Ascending aorta (tissue), 2 donors: Measurements from ENCODE around the gene APOBEC3H. TPM values are rescaled to one million over a fixed set of nuclear protein-coding genes. Genes with fewer than 3 reads are reported as not detected.

Experiments
- DNase-seq, 2 donors: peaks; one replicate each; pipeline ENCODE4 v3.0.0-alpha.2; 2019; ENCODE audit warnings: low spot score in 2 of 2
- H3K27ac ChIP-seq, 2 donors: fragments of 200-600 bp; sonication (generic); one replicate each; pipeline ENCODE4 v1.5.1; 2016 to 2017; ENCODE audit warnings: mild to moderate bottlenecking in 1 of 2
- H3K27me3 ChIP-seq: fragments of 200-600 bp; sonication (generic); one replicate; pipeline ENCODE4 v1.5.1; 2017
- H3K36me3 ChIP-seq, 2 donors: fragments of 200-600 bp; sonication (generic); one replicate each; pipeline ENCODE4 v1.5.1; 2016
- H3K4me1 ChIP-seq, 2 donors: fragments of 200-600 bp; sonication (generic); one replicate each; pipeline ENCODE4 v1.5.1; 2016 to 2017; ENCODE audit warnings: mild to moderate bottlenecking in 1 of 2
- H3K4me3 ChIP-seq, 2 donors: fragments of 200-600 bp; sonication (generic); one replicate each; pipeline ENCODE4 v1.5.1; 2016 to 2017; ENCODE audit warnings: mild to moderate bottlenecking in 1 of 2
- H3K9me3 ChIP-seq, 2 donors: fragments of 200-600 bp; sonication (generic); one replicate each; pipeline ENCODE4 v1.5.1; 2016
- intact Hi-C: fragments of 100-400 bp; cut with DNase I; formaldehyde crosslinking; loops from one replicate; pipeline ENCODE4 v1.15.1; 2023
- total RNA-seq: library from RNA; depleted of rRNA; stranded (reverse); fragments of >200 nt; gene quantifications from one replicate; pipeline ENCODE4 v1.1.0, GENCODE V29; 2016
- TF ChIP-seq, protein P1 (sequence below), 3 experiments: fragments of 200-600 bp in 2 of 3; fragments of 450-650 bp in 1 of 3; sonication (generic) in 2 of 3; IDR thresholded peaks; one replicate each; pipeline ENCODE4 v1.5.1; 2016 to 2019; ENCODE audit warnings: antibody characterized with exemption in 3 of 3, mild to moderate bottlenecking in 1 of 3, moderate library complexity in 1 of 3

Gene APOBEC3H
- total RNA-seq, 1 donor from 2014 or later = not detected

DNA sequence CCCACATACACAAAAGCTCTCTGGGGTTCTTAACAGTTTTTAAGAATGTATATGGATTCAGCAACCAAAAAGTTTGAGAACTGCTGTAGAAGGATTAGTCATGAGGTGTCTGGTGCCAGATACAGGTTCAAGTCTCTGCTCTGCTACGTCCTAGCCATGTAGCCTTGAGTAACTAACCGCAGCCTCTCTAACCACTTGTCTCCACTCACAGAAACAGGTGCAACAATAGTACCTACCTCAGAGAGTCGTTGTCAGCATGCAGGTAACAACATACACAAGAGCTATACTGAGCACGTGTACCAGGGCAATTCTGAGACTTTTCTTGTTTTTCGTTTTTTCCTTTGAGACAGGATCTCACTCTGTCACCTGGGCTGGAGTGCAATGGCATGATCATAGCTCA, 28.6 kb downstream of the APOBEC3H start:
- intact Hi-C loops = no loop called here
- Histone ChIP-seq H3K36me3 (peaks cover 0 to 15% of the 10 kb centered on the region in 2 donors), H3K9me3 (no peaks in the 10 kb centered on the region), H3K4me3 (no peak overlapping the region), H3K27ac (no peak overlapping the region), H3K4me1 (no peaks in the 10 kb centered on the region), H3K27me3 (no peaks in the 10 kb centered on the region)
- TF ChIP-seq, protein P1, sequence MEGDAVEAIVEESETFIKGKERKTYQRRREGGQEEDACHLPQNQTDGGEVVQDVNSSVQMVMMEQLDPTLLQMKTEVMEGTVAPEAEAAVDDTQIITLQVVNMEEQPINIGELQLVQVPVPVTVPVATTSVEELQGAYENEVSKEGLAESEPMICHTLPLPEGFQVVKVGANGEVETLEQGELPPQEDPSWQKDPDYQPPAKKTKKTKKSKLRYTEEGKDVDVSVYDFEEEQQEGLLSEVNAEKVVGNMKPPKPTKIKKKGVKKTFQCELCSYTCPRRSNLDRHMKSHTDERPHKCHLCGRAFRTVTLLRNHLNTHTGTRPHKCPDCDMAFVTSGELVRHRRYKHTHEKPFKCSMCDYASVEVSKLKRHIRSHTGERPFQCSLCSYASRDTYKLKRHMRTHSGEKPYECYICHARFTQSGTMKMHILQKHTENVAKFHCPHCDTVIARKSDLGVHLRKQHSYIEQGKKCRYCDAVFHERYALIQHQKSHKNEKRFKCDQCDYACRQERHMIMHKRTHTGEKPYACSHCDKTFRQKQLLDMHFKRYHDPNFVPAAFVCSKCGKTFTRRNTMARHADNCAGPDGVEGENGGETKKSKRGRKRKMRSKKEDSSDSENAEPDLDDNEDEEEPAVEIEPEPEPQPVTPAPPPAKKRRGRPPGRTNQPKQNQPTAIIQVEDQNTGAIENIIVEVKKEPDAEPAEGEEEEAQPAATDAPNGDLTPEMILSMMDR (IDR thresholded peaks at IDR 0.05) = no peak
- DNase-seq = no peak

DNA sequence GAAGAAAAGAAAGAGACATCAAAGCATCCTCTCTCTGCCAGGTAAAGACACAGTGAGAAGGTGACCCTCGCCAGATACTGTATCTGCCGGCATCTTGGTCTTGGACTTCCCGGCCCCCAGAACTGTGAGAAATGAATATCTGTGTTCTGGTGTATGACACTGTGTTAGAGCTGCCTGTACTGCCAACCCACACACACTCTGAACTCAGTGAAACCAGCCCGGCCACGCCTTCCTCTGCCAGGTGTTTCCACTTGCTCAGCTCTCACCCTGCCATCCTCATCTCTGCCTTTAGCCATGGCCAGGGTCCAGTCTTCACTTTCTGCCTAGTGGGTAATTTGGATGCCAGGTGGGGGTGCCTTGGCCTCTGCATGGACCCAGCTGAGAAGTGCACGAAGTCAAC, 31.5 kb downstream of the APOBEC3H start:
- H3K27me3 ChIP-seq = no peaks in the 10 kb centered on the region
- no peak overlapping the region for H3K4me3 ChIP-seq
- H3K9me3 ChIP-seq = no peaks in the 10 kb centered on the region
- peaks cover 17 to 43% of the 10 kb centered on the region in 2 donors for H3K36me3 ChIP-seq
- TF ChIP-seq, protein P1 (IDR thresholded peaks at IDR 0.05) = no peak
- no peak for DNase-seq
- intact Hi-C loops = no loop called here
- no peak overlapping the region for H3K27ac ChIP-seq
- no peaks in the 10 kb centered on the region for H3K4me1 ChIP-seq

DNA sequence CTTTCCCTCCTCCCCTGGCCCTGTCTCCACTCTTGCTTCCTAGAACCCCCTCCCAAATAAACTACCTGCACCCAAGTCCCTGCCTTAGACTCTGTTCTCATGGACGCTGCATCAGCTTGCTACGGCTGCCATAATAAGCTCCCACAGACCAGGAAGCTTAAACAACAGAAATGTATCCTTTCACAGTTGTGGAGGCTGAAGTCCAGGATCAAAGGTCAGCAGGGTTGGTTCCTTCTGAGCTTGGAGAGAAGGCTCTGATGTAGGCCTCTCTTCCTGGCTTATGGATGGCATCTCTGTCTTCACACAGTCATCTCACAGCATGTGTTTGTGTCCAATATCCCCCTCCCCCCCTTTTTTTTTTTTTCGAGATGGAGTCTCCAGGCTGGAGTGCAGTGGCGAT, 32.0 kb downstream of the APOBEC3H start:
- no peak overlapping the region for H3K27ac ChIP-seq
- DNase-seq = no peak
- TF ChIP-seq, protein P1 (IDR thresholded peaks at IDR 0.05) = no peak
- peaks cover 23 to 49% of the 10 kb centered on the region in 2 donors for H3K36me3 ChIP-seq
- no peaks in the 10 kb centered on the region for H3K9me3 ChIP-seq
- no peak overlapping the region for H3K4me3 ChIP-seq
- H3K4me1 ChIP-seq = no peaks in the 10 kb centered on the region
- intact Hi-C loops = no loop called here
- no peaks in the 10 kb centered on the region for H3K27me3 ChIP-seq

DNA sequence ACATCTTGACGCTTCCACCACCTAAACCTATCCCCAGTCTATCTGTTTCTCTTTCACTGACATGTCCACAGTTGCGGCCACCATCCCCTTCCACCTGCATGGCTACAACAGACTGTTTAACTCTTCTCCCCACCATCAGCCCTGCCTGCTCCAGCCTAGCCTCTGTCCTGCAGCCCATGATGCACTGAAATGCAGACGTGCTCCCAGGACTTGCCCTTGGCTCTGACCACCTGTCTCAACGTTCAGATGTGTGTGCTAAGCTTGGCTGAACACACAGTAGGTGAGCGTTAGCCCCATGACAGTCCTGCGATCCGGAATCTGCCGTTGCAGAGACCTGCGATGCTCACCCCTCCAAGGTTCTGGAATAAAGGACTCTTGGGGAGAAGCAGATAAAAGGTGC, 32.7 kb downstream of the APOBEC3H start:
- DNase-seq = no peak
- TF ChIP-seq, protein P1 (IDR thresholded peaks at IDR 0.05) = no peak
- Histone ChIP-seq H3K36me3 (peaks cover 27 to 56% of the 10 kb centered on the region in 2 donors), H3K27ac (no peak overlapping the region), H3K27me3 (no peaks in the 10 kb centered on the region), H3K4me1 (no peaks in the 10 kb centered on the region), H3K4me3 (no peak overlapping the region), H3K9me3 (no peaks in the 10 kb centered on the region)
- intact Hi-C loops = no loop called here

DNA sequence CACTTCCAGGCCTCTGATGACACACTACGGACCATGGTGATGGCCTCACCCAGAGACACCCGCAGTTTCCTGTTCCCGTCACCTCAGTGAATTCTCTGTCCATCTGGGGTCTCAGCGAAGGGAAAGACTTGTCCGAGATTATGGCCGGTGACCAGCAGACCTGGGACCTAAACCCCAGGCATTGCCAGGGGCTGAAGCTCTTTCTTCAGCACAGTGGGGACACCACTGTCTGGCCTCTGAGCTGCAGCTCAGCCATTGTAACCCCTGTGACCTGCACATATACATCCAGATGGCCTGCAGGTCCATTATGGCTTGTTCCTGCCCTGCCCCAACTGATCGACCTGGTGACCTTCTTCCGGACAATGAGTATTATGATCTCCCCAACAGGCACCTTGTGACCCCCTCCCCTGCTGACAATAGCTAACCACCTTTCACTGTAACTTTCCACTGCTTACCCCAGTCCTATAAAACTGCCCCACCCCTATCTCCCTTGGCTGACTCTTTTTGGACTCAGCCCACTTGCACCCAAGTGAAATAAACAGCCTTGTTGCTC, 33.2 kb downstream of the APOBEC3H start:
- Histone ChIP-seq H3K4me3 (no peak overlapping the region), H3K27ac (no peak overlapping the region), H3K36me3 (peaks cover 27 to 61% of the 10 kb centered on the region in 2 donors), H3K9me3 (no peaks in the 10 kb centered on the region), H3K27me3 (no peaks in the 10 kb centered on the region), H3K4me1 (no peaks in the 10 kb centered on the region)
- TF ChIP-seq, protein P1 (IDR thresholded peaks at IDR 0.05) = no peak
- intact Hi-C loops = no loop called here
- DNase-seq = no peak
